ENCODE data around the gene KLRC3.
"Not testable (repeated sequence)": the region's sequence is repeated elsewhere in the genome, so short reads cannot be mapped to it uniquely, and the experiment has no call there.

Gene KLRC3

DNA sequence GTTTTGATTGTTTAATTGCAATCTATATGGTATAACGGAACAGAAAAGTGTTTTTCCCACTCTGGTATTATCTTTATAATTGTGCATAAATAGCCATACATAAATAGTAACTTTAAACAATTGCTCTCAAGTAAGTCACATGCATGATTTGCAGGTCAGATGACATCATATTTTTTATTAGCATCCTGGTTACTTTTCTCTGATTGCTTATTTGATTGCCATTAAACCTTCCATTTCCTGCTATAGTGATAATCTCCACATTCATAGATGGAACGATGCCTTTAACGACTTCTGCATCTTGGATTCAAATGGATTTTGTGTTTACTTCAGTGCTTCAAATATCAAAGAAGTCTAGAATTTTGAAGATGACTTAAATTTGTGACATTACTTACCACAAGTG lies 27.1 kb downstream of the KLRC3 start:
- in situ Hi-C loops (cut with MboI; ENCODE audit: low sequenced_read_pairs), result no loop called here
- Histone ChIP-seq H3K27me3 (ENCODE audit: low read depth) (peaks cover 3% of the 10 kb centered on the region; the same call in 1 of the 2 replicates), H3K4me3 (no peak overlapping the region), H3K9me3 (no peaks in the 10 kb centered on the region), H3K4me1 (no peaks in the 10 kb centered on the region; the same call in 1 of the 2 replicates), H3K36me3 (replicated peaks) (no peaks in the 10 kb centered on the region)
- no peak for DNase-seq (ENCODE audit: low spot score in 2 of 2)

DNA sequence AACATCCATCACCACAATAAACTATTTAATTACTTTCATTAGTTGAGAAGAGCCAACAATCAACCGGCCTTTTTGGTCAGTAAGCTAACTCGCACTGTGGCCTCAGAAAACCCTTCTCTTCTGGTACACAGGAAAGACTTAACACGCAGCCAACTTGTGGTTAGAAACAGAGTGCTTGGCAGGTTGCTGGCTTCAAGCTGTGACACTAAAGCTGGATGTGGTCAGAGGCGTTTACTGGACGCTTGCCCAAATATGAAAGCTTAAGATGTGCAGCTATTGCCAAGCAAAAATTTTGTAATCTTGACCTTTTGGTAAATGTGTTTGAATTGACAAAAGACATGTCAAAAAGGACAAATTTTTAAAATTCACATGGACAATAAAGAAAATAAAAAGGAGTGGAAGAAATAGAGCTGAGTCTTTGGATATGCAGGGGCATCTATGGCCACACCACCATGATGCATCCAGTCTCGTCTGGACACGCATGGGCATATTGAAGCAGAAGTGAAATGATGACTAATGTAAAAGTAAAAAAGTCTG lies 27.9 kb downstream of the KLRC3 start:
- Histone ChIP-seq H3K27me3 (ENCODE audit: low read depth) (peaks cover 3% of the 10 kb centered on the region; the same call in 1 of the 2 replicates), H3K9me3 (no peaks in the 10 kb centered on the region), H3K4me3 (no peak overlapping the region), H3K4me1 (no peaks in the 10 kb centered on the region; the same call in 1 of the 2 replicates), H3K36me3 (replicated peaks) (no peaks in the 10 kb centered on the region)
- no peak for DNase-seq (ENCODE audit: low spot score in 2 of 2)
- in situ Hi-C loops (cut with MboI; ENCODE audit: low sequenced_read_pairs), result no loop called here

DNA sequence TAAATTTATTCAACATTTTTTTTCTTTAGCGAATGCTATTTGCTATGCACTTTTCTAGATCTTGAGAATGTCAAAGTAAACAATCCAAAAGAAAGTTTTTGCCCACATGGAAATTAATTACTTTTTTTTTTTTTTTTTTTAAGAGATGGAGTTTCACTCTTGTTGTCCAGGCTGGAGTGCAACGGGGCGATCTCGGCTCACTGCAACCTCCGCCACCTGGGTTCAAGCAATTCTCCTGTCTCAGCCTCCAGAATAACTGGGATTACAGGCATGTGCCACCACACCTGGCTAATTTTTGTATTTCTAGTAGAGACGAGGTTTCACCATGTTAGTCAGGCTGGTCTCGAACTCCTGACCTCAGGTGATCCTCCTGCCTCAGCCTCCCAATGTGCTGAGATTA lies 29.4 kb downstream of the KLRC3 start:
- DNase-seq (ENCODE audit: low spot score in 2 of 2); H3K36me3 ChIP-seq (replicated peaks); H3K4me3 ChIP-seq; H3K9me3 ChIP-seq; in situ Hi-C loops (cut with MboI; ENCODE audit: low sequenced_read_pairs); H3K4me1 ChIP-seq; H3K27me3 ChIP-seq (ENCODE audit: low read depth): not testable (repeated sequence)

DNA sequence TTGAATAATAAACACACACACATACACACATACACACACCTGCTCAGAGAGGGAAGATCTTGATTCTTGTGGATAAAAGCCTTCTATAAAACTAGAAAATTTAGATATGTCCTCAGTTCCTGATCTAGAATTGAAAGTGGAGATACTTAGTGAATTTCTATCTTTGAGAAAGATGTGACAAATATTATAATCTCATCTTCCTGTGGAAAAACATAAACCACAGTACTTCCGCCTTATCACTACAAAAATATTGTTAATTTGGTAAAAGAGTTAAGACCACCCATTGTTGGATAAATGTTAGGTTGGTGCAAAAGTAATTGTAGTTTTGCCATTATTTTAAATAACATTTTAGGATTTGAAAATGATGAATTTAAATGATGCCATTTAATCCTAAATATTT lies 30.5 kb downstream of the KLRC3 start, which contains the start of gene KLRK1:
Gene KLRK1, minus strand, starts transcription at position 138 of the 400 bp plus-strand sequence. CDS start 1,231 bp downstream, outside the sequence.
- H3K27me3 ChIP-seq (ENCODE audit: low read depth), result peaks cover 3% of the 10 kb centered on the region; the same call in 1 of the 2 replicates
- H3K9me3 ChIP-seq, result no peaks in the 10 kb centered on the region
- in situ Hi-C loops (cut with MboI; ENCODE audit: low sequenced_read_pairs), result no loop called here
- H3K4me1 ChIP-seq, result no peaks in the 10 kb centered on the region
- no peak for DNase-seq (ENCODE audit: low spot score in 2 of 2)
- H3K36me3 ChIP-seq (replicated peaks), result no peaks in the 10 kb centered on the region
- H3K4me3 ChIP-seq, result no peak within 1 kb of the TSS

DNA sequence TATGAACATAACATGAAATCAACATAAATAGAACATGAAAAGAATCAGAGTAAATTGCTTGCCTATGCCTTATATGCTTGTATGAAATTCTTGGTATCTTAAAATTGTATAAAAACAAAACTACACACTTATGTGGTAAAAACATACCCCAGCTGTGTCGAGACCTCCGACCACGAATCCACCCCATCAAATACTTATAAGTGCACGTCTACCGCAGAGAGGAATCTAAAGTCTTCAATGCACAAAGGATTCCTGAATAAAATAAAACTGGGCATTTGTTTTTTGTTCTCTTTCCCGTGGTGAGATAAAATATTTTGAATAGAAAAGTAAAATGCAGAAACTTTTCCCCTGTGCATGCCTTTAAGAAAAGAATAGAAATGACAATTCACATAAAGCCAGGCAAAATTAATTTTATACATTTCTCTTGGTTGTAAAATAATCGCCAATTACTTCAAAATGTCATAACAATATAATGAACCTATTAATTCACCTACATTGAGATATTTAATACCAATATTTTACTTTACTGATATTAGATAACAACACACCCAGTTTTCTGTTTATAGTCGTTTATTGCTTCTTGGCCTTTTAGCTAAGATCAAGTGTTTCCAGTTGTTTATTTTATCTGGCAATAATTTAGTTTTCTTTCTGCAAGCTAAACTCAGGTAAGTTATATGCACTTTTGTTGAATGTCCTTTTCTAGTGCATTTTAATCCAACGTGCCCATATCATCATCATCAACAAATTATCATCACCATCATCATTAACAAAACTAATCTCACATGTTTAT lies 31.6 kb downstream of the KLRC3 start:
- H3K4me3 ChIP-seq, result no peak overlapping the region
- no peaks in the 10 kb centered on the region for H3K36me3 ChIP-seq (replicated peaks)
- in situ Hi-C loops (cut with MboI; ENCODE audit: low sequenced_read_pairs), result no loop called here
- H3K27me3 ChIP-seq (ENCODE audit: low read depth), result peaks cover 3% of the 10 kb centered on the region; the same call in 1 of the 2 replicates
- H3K9me3 ChIP-seq, result peaks cover 3% of the 10 kb centered on the region; the same call in 1 of the 2 replicates
- H3K4me1 ChIP-seq, result no peaks in the 10 kb centered on the region
- DNase-seq (ENCODE audit: low spot score in 2 of 2), result no peak

DNA sequence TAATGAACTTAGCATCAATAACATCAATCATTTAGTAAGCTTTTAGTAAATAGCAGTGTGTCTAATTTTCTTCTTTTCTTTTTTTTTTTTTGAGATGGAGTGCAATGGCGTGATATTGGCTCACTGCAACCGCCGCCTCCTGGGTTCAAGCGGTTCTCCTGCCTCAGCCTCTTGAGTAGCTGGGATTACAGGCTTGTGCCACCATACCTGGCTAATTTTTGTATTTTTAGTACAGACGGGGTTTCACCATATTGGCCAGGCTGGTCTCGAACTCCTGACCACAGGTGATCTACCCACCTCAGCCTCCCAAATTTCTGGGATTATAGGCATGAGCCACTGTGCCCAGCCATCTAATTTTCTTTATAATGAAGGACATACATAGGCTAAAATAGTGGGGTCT lies 32.9 kb downstream of the KLRC3 start:
- H3K4me1 ChIP-seq; DNase-seq (ENCODE audit: low spot score in 2 of 2); H3K27me3 ChIP-seq (ENCODE audit: low read depth); H3K36me3 ChIP-seq (replicated peaks); in situ Hi-C loops (cut with MboI; ENCODE audit: low sequenced_read_pairs); H3K4me3 ChIP-seq; H3K9me3 ChIP-seq: not testable (repeated sequence)

DNA sequence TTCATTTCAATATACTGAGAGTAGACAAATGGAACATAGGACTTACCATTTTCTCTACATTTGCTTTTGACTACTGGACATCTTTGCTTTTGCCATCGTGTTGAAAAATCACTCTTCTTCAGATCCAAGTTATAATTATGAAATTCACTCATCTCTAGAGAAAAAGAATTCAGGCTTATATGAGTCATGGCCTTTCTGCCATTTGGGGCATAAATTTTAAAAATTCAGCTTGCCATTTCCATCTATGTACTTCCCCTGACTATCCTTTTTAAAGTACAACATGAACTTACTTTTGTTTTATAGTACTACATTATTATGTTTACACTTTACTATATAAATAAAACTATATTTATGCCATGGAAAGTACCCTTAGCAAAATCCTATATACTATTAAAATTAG lies 33.5 kb downstream of the KLRC3 start:
- Histone ChIP-seq H3K36me3 (replicated peaks) (no peaks in the 10 kb centered on the region), H3K4me3 (no peak overlapping the region), H3K27me3 (ENCODE audit: low read depth) (peaks cover 3% of the 10 kb centered on the region; the same call in 1 of the 2 replicates), H3K9me3 (peaks cover 3% of the 10 kb centered on the region; the same call in 1 of the 2 replicates), H3K4me1 (no peaks in the 10 kb centered on the region)
- no peak for DNase-seq (ENCODE audit: low spot score in 2 of 2)
- in situ Hi-C loops (cut with MboI; ENCODE audit: low sequenced_read_pairs), result no loop called here

DNA sequence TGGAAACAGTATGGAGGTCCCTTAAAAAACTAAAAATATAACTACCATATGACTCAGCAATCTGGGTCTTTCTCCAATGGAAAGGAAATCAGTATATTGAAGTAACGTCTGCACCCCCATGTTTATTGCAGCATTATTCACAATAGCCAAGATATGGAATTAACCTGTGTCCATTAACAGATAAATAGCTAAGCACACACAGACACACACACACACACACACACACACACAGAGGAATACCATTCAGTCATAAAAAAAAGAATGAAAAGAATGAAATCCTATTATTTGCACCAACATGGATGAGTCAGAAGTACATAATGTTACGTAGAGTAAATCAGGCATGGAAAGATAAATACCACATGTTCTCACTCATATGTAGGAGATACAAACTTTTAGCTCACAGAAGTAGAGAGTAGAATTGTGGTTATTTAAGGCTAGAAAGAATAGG lies 35.2 kb downstream of the KLRC3 start:
- Histone ChIP-seq H3K4me1 (no peaks in the 10 kb centered on the region), H3K27me3 (ENCODE audit: low read depth) (peaks cover 3% of the 10 kb centered on the region; the same call in 1 of the 2 replicates), H3K36me3 (replicated peaks) (no peaks in the 10 kb centered on the region), H3K9me3 (peaks cover 3% of the 10 kb centered on the region; the same call in 1 of the 2 replicates), H3K4me3 (no peak overlapping the region)
- in situ Hi-C loops (cut with MboI; ENCODE audit: low sequenced_read_pairs), result no loop called here
- DNase-seq (ENCODE audit: low spot score in 2 of 2), result no peak

DNA sequence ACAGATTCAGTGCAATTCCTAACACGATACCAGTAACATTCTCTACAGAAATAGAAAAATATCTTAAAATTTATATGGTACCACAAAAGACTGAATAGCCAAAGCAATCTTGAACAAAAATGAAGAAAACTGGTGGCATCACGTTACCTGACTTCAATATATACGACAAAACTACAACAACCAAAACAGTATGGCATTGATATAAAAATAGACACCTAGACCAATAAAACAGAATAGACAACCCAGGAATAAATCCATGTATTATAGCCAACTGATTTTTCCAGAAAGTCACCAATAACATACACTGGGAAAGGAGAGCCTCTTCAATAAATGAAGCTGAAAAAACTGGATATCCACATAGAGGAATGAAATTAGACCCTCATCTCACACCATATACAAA lies 36.2 kb downstream of the KLRC3 start:
- in situ Hi-C loops (cut with MboI; ENCODE audit: low sequenced_read_pairs), result no loop called here
- no peak for DNase-seq (ENCODE audit: low spot score in 2 of 2)
- Histone ChIP-seq H3K9me3 (peaks cover 3% of the 10 kb centered on the region; the same call in 1 of the 2 replicates), H3K4me3 (no peak overlapping the region), H3K27me3 (ENCODE audit: low read depth) (no peaks in the 10 kb centered on the region), H3K4me1 (no peaks in the 10 kb centered on the region), H3K36me3 (replicated peaks) (no peaks in the 10 kb centered on the region)

DNA sequence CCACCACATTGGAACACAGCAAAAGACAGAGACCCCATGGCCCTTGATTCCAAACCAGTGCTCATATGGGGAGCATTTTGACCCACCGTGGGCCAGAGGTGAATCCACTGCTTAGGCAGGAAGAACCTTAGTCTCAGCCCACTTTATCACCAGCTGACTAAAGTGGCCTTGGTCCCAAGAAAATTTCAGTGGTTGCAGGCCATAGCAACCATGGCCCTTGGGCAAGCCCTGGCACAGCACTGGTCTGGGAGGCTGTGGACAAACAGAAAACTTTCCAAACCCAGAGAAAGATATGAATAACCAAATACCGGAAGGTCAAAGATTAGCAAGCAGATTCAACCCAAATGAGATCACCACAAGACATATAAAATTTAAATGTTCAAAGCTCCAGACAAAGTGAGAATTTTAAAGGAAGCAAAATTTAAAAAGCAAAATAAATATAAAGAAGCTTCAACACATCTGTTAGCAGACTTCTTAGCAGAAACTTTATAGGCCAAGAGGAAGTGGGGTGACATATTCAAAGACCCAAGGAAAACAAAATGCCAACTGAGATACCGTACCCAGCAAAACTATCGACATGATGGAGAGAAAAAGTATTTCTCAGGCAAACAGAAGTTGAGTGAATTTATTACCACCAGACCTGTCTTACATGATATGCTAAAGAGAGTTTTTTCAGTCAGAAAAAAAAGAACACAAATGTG lies 38.3 kb downstream of the KLRC3 start:
- in situ Hi-C loops (cut with MboI; ENCODE audit: low sequenced_read_pairs), result no loop called here
- no peaks in the 10 kb centered on the region for H3K4me1 ChIP-seq
- no peak overlapping the region for H3K4me3 ChIP-seq

DNA sequence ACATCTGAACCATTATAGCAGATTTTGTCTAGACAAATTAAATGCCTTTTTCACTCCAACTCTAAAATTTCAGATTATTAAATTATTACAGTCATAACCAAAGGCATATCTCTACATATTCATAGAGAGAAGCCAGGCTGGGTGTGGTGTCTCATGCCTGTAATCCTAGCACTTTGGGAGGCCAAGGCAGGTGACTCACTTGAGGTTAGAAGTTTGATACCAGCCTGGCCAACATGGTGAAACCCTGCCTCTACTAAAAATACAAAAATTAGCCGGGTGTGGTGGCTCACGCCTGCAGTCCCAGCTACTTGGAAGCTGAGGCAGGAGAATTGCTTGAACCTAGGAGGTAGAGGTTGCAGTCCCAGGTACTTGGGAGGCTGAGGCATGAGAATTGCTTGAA lies 41.7 kb downstream of the KLRC3 start:
- H3K27me3 ChIP-seq (ENCODE audit: low read depth); in situ Hi-C loops (cut with MboI; ENCODE audit: low sequenced_read_pairs); H3K4me1 ChIP-seq; H3K36me3 ChIP-seq (replicated peaks); H3K9me3 ChIP-seq; H3K4me3 ChIP-seq; DNase-seq (ENCODE audit: low spot score in 2 of 2): not testable (repeated sequence)

More for the DNA sequence above, 38.3 kb downstream of the KLRC3 start:
- no peak for DNase-seq (ENCODE audit: low spot score in 2 of 2)
- Histone ChIP-seq H3K36me3 (replicated peaks) (no peaks in the 10 kb centered on the region), H3K27me3 (ENCODE audit: low read depth) (no peaks in the 10 kb centered on the region), H3K9me3 (peaks cover 3% of the 10 kb centered on the region; the same call in 1 of the 2 replicates)

DNA sequence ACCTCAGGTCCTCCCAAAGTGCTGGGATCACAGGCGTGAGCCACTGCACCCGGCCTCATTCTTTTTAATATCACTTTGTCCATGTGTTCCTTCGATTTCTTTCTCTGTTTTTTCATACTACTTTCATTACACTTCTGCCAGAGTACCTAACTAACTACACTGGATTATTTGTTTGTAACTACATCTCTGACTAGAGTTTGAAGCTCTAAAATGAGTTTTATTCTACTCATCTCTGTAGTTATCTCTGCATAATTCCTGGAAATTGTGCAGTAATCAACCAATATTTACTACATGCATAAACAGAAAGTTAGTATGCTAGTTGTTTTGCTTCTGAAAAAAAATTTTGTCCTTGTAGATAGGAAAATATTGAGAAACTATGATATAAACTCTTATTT lies 45.8 kb downstream of the KLRC3 start:
- H3K36me3 ChIP-seq (replicated peaks), result no peaks in the 10 kb centered on the region
- H3K27me3 ChIP-seq (ENCODE audit: low read depth), result no peaks in the 10 kb centered on the region
- in situ Hi-C loops (cut with MboI; ENCODE audit: low sequenced_read_pairs), result no loop called here
- H3K4me1 ChIP-seq, result no peaks in the 10 kb centered on the region
- H3K4me3 ChIP-seq, result no peak overlapping the region
- no peak for DNase-seq (ENCODE audit: low spot score in 2 of 2)
- no peaks in the 10 kb centered on the region for H3K9me3 ChIP-seq

DNA sequence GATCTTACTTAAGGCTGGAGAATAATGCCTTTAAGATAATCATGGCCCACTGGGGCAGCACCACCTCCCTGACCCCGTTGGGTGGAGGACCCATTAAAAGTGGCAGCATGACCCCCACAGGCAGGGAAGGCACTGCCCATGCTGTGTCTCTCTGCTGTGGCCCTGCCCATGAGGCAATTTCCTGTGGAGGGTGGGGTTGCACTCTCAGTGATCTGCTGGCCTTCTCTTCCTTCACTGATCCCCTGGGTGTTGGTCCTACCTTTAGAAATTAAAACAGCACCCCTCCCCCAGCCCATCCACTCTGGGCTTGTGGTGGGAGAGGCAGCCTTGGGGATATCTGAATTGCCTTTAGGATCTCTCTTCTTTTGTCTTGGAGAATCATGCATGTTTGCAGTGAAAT lies 47.8 kb downstream of the KLRC3 start:
- H3K4me1 ChIP-seq, result no peaks in the 10 kb centered on the region
- no peak overlapping the region for H3K4me3 ChIP-seq
- in situ Hi-C loops (cut with MboI; ENCODE audit: low sequenced_read_pairs), result no loop called here
- H3K27me3 ChIP-seq (ENCODE audit: low read depth), result no peaks in the 10 kb centered on the region
- H3K9me3 ChIP-seq, result no peaks in the 10 kb centered on the region
- DNase-seq (ENCODE audit: low spot score in 2 of 2), result peak in 1 of 2 experiments; percentile 22
- H3K36me3 ChIP-seq (replicated peaks), result no peaks in the 10 kb centered on the region
